H1 (cell line): Measurements from ENCODE around the gene TRAF1. TPM values are rescaled to one million over a fixed set of nuclear protein-coding genes. Genes with fewer than 3 reads are reported as not detected.

Experiments used
- CREB1 ChIP-seq: IDR thresholded peaks from 2 replicates; pipeline ENCODE4 v1.6.1; 2012; ENCODE audit warnings: inconsistent platforms
- RXRA ChIP-seq: IDR thresholded peaks from 2 replicates; pipeline ENCODE4 v1.6.1; 2011; ENCODE audit warnings: low read depth, mild to moderate bottlenecking, low read length, moderate library complexity; ENCODE audit not compliant: insufficient read depth
- SIX5 ChIP-seq: IDR thresholded peaks from 2 replicates; pipeline ENCODE4 v1.6.1; 2011; ENCODE audit warnings: mild to moderate bottlenecking, low read depth, low read length
- TCF12 ChIP-seq: IDR thresholded peaks from 2 replicates; pipeline ENCODE4 v1.6.1; 2011; ENCODE audit warnings: low read depth, mild to moderate bottlenecking, low read length
- TEAD4 ChIP-seq: IDR thresholded peaks from 2 replicates; pipeline ENCODE4 v1.6.1; 2012; ENCODE audit warnings: low read depth, low read length, inconsistent platforms, mixed read lengths
- ZNF274 ChIP-seq: IDR thresholded peaks from 2 replicates; pipeline ENCODE4 v1.7.0; 2012; ENCODE audit warnings: low read length, borderline replicate concordance; ENCODE audit errors: extremely low read depth
- polyA plus RNA-seq, 7 experiments: library from polyadenylated mRNA; depleted of rRNA in 3 of 7; stranded (reverse) in 5 of 7; unstranded in 2 of 7; fragments of >200 nt in 5 of 7; fragments of 200-250 nt in 2 of 7; gene quantifications; 1 replicate in 5 of 7; 2 replicates in 1 of 7; 4 replicates in 1 of 7; pipeline versions ENCODE4 v1.2.1 to v1.2.3, GENCODE V29; 2011 to 2013; ENCODE audit warnings: missing spikeins in 2 of 7, mixed read lengths in 2 of 7
- total RNA-seq: library from RNA; stranded (reverse); fragmentation: NEBNext Ultra II Directional; extraction: Animal tissue kit (Norgen Biotek cat#: 25700); gene quantifications from 2 replicates; pipeline ENCODE4 v1.2.1, GENCODE V29; 2021
- TF ChIP-seq, protein P1 (sequence below): fragments of 300-600 bp; sonication (generic); IDR thresholded peaks from 2 replicates; pipeline ENCODE4 v1.7.1; 2012; ENCODE audit warnings: low read length, moderate library complexity, mild to moderate bottlenecking, inconsistent platforms; ENCODE audit not compliant: insufficient replicate concordance
- TF ChIP-seq, protein P2 (sequence below): IDR thresholded peaks from 2 replicates; pipeline ENCODE4 v1.6.1; 2012; ENCODE audit warnings: inconsistent platforms
- TF ChIP-seq, protein P3 (sequence below): IDR thresholded peaks from 2 replicates; pipeline ENCODE4 v1.6.1; 2011; ENCODE audit warnings: low read length, improper control_type of control experiment

The TRAF1 gene
- total and polyA plus RNA-seq, 2 of the 8 experiments (the other 6 are each of a cell fraction or from before 2014, with no cell fraction given): 1.6 to 3.2 TPM

DNA sequence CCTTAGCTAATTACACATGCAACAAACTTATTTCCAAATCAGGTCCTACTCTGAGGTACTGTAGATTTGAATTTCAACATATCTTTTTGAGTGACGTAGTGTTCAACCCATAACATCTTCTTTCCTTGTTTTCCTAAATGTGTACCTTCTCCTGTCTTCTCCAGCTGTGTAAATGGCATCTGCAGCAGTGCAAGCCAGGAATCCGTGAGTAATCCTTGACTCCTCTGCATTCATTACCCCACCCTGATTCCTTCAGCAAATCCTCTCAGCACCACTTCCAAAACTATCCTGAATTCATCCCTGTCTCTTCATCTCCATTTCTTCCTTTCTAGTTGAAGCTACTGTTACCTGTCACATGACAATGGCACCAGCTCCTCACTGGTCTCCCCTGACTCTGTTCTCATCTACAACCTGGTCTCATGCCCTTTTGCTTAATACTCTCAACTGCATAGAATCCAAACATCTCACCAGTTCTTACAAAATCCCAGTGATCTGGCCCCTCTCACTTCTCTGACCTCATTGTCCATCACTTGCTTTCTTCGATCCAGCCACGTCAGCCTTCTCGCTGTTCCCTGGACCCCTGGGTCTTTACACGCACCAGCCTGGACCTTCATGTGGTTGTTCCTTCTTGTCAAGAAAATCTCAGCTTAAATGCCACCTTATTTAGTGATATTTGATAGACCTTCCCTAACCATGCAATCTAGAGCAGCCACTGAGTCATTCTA lies 14.6 kb upstream of the TRAF1 start (continued):
- TF ChIP-seq, protein P1, sequence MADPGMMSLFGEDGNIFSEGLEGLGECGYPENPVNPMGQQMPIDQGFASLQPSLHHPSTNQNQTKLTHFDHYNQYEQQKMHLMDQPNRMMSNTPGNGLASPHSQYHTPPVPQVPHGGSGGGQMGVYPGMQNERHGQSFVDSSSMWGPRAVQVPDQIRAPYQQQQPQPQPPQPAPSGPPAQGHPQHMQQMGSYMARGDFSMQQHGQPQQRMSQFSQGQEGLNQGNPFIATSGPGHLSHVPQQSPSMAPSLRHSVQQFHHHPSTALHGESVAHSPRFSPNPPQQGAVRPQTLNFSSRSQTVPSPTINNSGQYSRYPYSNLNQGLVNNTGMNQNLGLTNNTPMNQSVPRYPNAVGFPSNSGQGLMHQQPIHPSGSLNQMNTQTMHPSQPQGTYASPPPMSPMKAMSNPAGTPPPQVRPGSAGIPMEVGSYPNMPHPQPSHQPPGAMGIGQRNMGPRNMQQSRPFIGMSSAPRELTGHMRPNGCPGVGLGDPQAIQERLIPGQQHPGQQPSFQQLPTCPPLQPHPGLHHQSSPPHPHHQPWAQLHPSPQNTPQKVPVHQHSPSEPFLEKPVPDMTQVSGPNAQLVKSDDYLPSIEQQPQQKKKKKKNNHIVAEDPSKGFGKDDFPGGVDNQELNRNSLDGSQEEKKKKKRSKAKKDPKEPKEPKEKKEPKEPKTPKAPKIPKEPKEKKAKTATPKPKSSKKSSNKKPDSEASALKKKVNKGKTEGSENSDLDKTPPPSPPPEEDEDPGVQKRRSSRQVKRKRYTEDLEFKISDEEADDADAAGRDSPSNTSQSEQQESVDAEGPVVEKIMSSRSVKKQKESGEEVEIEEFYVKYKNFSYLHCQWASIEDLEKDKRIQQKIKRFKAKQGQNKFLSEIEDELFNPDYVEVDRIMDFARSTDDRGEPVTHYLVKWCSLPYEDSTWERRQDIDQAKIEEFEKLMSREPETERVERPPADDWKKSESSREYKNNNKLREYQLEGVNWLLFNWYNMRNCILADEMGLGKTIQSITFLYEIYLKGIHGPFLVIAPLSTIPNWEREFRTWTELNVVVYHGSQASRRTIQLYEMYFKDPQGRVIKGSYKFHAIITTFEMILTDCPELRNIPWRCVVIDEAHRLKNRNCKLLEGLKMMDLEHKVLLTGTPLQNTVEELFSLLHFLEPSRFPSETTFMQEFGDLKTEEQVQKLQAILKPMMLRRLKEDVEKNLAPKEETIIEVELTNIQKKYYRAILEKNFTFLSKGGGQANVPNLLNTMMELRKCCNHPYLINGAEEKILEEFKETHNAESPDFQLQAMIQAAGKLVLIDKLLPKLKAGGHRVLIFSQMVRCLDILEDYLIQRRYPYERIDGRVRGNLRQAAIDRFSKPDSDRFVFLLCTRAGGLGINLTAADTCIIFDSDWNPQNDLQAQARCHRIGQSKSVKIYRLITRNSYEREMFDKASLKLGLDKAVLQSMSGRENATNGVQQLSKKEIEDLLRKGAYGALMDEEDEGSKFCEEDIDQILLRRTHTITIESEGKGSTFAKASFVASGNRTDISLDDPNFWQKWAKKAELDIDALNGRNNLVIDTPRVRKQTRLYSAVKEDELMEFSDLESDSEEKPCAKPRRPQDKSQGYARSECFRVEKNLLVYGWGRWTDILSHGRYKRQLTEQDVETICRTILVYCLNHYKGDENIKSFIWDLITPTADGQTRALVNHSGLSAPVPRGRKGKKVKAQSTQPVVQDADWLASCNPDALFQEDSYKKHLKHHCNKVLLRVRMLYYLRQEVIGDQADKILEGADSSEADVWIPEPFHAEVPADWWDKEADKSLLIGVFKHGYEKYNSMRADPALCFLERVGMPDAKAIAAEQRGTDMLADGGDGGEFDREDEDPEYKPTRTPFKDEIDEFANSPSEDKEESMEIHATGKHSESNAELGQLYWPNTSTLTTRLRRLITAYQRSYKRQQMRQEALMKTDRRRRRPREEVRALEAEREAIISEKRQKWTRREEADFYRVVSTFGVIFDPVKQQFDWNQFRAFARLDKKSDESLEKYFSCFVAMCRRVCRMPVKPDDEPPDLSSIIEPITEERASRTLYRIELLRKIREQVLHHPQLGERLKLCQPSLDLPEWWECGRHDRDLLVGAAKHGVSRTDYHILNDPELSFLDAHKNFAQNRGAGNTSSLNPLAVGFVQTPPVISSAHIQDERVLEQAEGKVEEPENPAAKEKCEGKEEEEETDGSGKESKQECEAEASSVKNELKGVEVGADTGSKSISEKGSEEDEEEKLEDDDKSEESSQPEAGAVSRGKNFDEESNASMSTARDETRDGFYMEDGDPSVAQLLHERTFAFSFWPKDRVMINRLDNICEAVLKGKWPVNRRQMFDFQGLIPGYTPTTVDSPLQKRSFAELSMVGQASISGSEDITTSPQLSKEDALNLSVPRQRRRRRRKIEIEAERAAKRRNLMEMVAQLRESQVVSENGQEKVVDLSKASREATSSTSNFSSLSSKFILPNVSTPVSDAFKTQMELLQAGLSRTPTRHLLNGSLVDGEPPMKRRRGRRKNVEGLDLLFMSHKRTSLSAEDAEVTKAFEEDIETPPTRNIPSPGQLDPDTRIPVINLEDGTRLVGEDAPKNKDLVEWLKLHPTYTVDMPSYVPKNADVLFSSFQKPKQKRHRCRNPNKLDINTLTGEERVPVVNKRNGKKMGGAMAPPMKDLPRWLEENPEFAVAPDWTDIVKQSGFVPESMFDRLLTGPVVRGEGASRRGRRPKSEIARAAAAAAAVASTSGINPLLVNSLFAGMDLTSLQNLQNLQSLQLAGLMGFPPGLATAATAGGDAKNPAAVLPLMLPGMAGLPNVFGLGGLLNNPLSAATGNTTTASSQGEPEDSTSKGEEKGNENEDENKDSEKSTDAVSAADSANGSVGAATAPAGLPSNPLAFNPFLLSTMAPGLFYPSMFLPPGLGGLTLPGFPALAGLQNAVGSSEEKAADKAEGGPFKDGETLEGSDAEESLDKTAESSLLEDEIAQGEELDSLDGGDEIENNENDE: no peak
- TF ChIP-seq TEAD4: no peak
- TF ChIP-seq TCF12: no peak
- no peak for TF ChIP-seq CREB1
- no peak for TF ChIP-seq RXRA
- TF ChIP-seq, protein P2, sequence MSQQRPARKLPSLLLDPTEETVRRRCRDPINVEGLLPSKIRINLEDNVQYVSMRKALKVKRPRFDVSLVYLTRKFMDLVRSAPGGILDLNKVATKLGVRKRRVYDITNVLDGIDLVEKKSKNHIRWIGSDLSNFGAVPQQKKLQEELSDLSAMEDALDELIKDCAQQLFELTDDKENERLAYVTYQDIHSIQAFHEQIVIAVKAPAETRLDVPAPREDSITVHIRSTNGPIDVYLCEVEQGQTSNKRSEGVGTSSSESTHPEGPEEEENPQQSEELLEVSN: no peak
- no peak for TF ChIP-seq SIX5
- no peak for TF ChIP-seq ZNF274
- TF ChIP-seq, protein P3, sequence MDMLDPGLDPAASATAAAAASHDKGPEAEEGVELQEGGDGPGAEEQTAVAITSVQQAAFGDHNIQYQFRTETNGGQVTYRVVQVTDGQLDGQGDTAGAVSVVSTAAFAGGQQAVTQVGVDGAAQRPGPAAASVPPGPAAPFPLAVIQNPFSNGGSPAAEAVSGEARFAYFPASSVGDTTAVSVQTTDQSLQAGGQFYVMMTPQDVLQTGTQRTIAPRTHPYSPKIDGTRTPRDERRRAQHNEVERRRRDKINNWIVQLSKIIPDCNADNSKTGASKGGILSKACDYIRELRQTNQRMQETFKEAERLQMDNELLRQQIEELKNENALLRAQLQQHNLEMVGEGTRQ: no peak
